GM12891 (cell line): ENCODE results near the gene PIAS4.

Experiments
- DNase-seq: peaks from one replicate; pipeline ENCODE4 v3.0.0; 2011; ENCODE audit warnings: low spot score; ENCODE audit not compliant: insufficient read length
- FAIRE-seq: peaks from 2 replicates; lab custom pipeline; 2011; peaks lifted over from hg19 to GRCh38; lab: Jason Lieb, UNC
- PAX5 ChIP-seq: IDR thresholded peaks from 2 replicates; pipeline ENCODE4 v1.6.1; 2011; ENCODE audit warnings: low read length, moderate library complexity, mild to moderate bottlenecking; ENCODE audit not compliant: insufficient read depth, severe bottlenecking
- POLR2A ChIP-seq: IDR thresholded peaks from 2 replicates; pipeline ENCODE4 v1.6.1; 2011; ENCODE audit warnings: low read depth, low read length, control low read depth
- POLR2AphosphoS5 ChIP-seq: IDR thresholded peaks from 2 replicates; pipeline ENCODE4 v1.6.1; 2011; ENCODE audit warnings: low read depth, low read length, control low read depth
- POU2F2 ChIP-seq: IDR thresholded peaks from 2 replicates; pipeline ENCODE4 v1.6.1; 2011; ENCODE audit warnings: low read depth, mild to moderate bottlenecking, control low read depth, low read length, moderate library complexity
- SPI1 ChIP-seq: IDR thresholded peaks from 2 replicates; pipeline ENCODE4 v1.6.1; 2011; ENCODE audit warnings: low read depth, low read length, control low read depth
- TAF1 ChIP-seq: IDR thresholded peaks from 2 replicates; pipeline ENCODE4 v1.6.1; 2011; ENCODE audit warnings: low read depth, low read length, control low read depth

Gene PIAS4

GRCh38 chr19:4015705-4016402, 8.3 kb downstream of the PIAS4 start:
- no peak for FAIRE-seq
- DNase-seq, result no peak
- TF ChIP-seq POLR2AphosphoS5 (no peak), POLR2A (no peak)

GRCh38 chr19:4016486-4016885, 8.9 kb downstream of the PIAS4 start:
- TF ChIP-seq PAX5, result no peak
- TF ChIP-seq POLR2AphosphoS5, result no peak
- no peak for TF ChIP-seq TAF1
- TF ChIP-seq POU2F2, result no peak
- no peak for TF ChIP-seq SPI1
- no peak for TF ChIP-seq POLR2A
- no peak for DNase-seq
- FAIRE-seq, result no peak

- FAIRE-seq (no peak), DNase-seq (no peak)
- no peak for TF ChIP-seq POLR2A
- TF ChIP-seq SPI1, result no peak
- TF ChIP-seq POU2F2, result no peak
- no peak for TF ChIP-seq PAX5
- no peak for TF ChIP-seq POLR2AphosphoS5
- no peak for TF ChIP-seq TAF1
Measured at GRCh38 chr19:4016903-4017638, 9.5 kb downstream of the PIAS4 start.

- no peak for FAIRE-seq
- no peak for DNase-seq
- TF ChIP-seq TAF1, result no peak
- no peak for TF ChIP-seq POU2F2
- no peak for TF ChIP-seq PAX5
- no peak for TF ChIP-seq POLR2A
- TF ChIP-seq POLR2AphosphoS5, result no peak
- TF ChIP-seq SPI1, result no peak
Measured at GRCh38 chr19:4018140-4018613, 10.6 kb downstream of the PIAS4 start.

- DNase-seq, result no peak
- no peak for FAIRE-seq
- no peak for TF ChIP-seq TAF1
- no peak for TF ChIP-seq POLR2A
- TF ChIP-seq POU2F2, result no peak
- no peak for TF ChIP-seq PAX5
- no peak for TF ChIP-seq POLR2AphosphoS5
- no peak for TF ChIP-seq SPI1
Measured at GRCh38 chr19:4018775-4019504, 11.4 kb downstream of the PIAS4 start.

GRCh38 chr19:4019578-4019977, 12.0 kb downstream of the PIAS4 start:
- FAIRE-seq (no peak), DNase-seq (no peak)
- TF ChIP-seq TAF1 (no peak), SPI1 (no peak), POU2F2 (no peak), POLR2AphosphoS5 (no peak), POLR2A (no peak), PAX5 (no peak)

- TF ChIP-seq POU2F2, result no peak
- TF ChIP-seq POLR2A, result no peak
- no peak for TF ChIP-seq SPI1
- TF ChIP-seq POLR2AphosphoS5, result no peak
- no peak for TF ChIP-seq PAX5
- no peak for TF ChIP-seq TAF1
- DNase-seq (no peak), FAIRE-seq (no peak)
Measured at GRCh38 chr19:4023600-4024398, 16.3 kb downstream of the PIAS4 start.

- TF ChIP-seq SPI1 (no peak), POU2F2 (no peak), PAX5 (no peak)
- DNase-seq, result no peak
- FAIRE-seq, result no peak
Measured at GRCh38 chr19:4025317-4025716, 17.8 kb downstream of the PIAS4 start.

GRCh38 chr19:4027146-4027545, 19.6 kb downstream of the PIAS4 start:
- DNase-seq (no peak), FAIRE-seq (no peak)
- TF ChIP-seq POLR2AphosphoS5, result no peak
- TF ChIP-seq POU2F2, result no peak
- no peak for TF ChIP-seq SPI1
- TF ChIP-seq TAF1, result no peak
- no peak for TF ChIP-seq PAX5
- no peak for TF ChIP-seq POLR2A
